HG02973 (cell line): ENCODE results near the gene SYNPO2L.
"Not testable (repeated sequence)": the region's sequence is repeated elsewhere in the genome, so short reads cannot be mapped to it uniquely, and the experiment has no call there.

ENCODE experiments used
- ATAC-seq: cut with Tn5 transposase; IDR thresholded peaks from one replicate; pipeline ENCODE4 v1.9.1; 2021; ENCODE audit warnings: moderate library complexity; ENCODE audit not compliant: unreplicated experiment

Gene SYNPO2L, protein sequence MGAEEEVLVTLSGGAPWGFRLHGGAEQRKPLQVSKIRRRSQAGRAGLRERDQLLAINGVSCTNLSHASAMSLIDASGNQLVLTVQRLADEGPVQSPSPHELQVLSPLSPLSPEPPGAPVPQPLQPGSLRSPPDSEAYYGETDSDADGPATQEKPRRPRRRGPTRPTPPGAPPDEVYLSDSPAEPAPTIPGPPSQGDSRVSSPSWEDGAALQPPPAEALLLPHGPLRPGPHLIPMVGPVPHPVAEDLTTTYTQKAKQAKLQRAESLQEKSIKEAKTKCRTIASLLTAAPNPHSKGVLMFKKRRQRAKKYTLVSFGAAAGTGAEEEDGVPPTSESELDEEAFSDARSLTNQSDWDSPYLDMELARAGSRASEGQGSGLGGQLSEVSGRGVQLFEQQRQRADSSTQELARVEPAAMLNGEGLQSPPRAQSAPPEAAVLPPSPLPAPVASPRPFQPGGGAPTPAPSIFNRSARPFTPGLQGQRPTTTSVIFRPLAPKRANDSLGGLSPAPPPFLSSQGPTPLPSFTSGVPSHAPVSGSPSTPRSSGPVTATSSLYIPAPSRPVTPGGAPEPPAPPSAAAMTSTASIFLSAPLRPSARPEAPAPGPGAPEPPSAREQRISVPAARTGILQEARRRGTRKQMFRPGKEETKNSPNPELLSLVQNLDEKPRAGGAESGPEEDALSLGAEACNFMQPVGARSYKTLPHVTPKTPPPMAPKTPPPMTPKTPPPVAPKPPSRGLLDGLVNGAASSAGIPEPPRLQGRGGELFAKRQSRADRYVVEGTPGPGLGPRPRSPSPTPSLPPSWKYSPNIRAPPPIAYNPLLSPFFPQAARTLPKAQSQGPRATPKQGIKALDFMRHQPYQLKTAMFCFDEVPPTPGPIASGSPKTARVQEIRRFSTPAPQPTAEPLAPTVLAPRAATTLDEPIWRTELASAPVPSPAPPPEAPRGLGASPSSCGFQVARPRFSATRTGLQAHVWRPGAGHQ

DNA sequence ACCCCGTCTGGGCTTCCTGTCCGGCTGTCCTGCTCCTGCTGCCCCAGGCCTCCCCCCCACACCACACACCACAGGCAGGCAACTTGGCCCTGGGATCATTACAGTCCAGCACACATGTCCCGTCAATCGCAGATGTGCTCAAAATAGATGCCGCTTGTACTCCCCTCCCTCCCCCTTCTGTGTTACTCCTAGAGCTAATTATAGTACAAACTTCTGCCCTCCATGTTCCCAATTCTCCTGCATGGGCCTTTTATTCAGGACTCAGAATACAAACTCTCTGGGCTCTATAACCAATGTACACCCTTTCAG lies at the start of gene SYNPO2L:
TSS of gene SYNPO2L (minus strand) at position 40 of the 309 bp plus-strand sequence. CDS start 107 bp downstream, outside the sequence.
- no peak for ATAC-seq

DNA sequence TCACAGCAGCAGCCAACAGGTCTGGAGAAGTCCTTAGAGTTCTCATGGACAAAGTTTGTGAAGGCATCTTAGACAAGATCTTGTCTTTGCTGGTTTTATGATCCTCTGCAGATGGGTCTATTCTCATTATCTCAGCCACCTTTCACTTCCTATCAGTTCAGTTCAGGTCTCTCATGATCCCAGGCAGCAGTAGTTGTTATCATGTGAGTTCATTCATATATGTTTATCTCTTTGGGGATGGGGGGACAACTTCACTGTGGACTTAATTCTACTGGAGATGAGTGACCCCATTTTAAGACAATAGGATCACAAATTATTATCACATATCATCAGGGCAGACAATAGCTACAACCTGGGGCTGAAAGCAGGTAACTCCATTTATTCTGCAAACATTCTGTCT lies 48.1 kb upstream of the SYNPO2L start:
- ATAC-seq, result not testable (repeated sequence)

DNA sequence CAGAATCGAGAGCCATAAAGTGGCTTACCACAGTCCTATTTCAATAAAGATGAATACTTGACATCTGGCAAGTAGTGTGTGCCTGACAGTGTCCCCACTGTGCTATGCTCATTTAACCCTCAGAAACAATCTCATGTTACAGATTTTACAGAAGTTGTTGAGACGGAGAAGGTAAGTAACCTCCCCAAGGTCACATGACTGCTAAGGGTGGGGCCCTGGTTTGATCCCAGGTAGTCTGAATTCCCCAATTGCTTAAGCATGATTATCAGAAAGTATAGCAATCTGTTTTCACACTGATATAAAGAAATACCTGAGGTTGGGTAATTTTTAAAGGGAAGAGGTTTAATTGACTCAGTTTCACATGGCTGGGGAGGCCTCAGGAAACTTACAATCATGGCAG lies 43.0 kb upstream of the SYNPO2L start:
- not testable (repeated sequence) for ATAC-seq

DNA sequence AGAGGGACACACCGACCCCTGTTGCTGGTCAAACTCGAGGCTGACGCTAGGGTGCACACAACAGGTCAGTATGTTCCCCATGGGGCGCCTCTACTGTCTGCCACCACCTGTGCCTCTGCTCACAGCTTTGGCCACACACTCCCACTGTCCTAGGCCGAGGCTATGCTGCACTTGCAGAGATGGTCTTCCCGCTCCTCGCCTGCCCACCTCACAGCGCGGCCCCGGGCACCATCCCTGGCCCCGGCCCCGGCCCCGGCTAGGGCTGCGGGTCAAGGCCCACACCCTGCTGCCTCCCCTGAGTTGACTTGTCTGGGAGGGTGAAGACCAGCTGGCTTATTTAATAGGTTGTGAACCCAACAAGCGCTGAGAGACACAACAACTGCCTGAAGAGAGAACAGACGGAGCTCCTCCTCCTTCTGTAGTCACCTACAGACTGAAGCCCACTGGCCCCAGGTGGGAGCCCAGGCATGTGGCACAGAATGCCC lies 41.9 kb upstream of the SYNPO2L start, which contains the start of gene AGAP5:
TSS of gene AGAP5 (minus strand) at position 435 of the 485 bp plus-strand sequence. CDS start at position 81, 354 bp downstream.
- ATAC-seq, result not testable (repeated sequence)

DNA sequence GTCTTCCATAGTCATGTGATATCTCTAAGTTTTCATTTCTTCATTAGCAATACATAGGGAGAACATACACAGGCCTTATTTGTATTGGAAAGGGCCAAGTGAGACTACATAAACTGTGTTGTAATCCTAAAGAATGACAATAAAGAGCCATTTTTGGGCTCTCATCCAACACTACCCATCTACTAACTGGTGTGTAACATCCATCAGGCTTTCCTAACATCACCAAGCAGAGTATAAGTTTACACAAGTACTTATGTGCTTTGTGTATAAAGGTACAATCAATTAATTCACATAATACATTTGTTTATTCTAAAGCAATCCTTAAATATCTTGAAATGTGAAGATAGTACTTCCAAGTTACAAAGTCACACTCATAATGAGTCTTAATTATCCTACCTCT lies 39.5 kb upstream of the SYNPO2L start:
- ATAC-seq, result not testable (repeated sequence)

DNA sequence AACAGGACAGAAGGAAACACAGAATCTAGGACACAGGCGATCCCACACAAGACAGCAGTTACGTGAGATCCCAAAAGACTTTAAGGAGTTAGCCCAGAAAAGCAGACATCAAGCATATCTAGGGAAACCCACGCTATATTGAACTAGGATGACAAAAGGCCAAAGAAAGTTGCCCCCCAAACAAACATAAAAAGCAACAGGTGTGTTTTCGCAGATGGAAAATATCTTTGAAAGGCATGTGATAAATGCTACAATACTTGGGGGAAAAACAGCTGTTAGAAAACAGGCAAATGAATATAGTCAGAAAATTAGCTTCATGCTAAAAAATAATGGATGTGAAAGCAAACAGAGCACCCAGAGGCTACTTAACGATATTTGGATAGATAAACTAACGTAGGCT lies 34.9 kb upstream of the SYNPO2L start:
- not testable (repeated sequence) for ATAC-seq

DNA sequence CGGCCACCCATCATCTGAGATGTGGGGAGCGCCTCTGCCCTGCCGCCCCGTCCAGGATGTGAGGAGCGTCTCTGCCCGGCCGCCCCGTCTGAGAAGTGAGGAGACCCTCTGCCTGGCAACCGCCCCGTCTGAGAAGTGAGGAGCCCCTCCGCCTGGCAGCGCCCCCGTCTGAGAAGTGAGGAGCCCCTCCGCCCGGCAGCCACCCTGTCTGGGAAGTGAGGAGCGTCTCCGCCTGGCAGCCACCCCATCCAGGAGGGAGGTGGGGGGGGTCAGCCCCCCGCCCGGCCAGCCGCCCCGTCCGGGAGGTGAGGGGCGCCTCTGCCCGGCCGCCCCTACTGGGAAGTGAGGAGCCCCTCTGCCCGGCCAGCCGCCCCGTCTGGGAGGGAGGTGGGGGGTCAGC lies 33.8 kb upstream of the SYNPO2L start:
- ATAC-seq, result not testable (repeated sequence)

DNA sequence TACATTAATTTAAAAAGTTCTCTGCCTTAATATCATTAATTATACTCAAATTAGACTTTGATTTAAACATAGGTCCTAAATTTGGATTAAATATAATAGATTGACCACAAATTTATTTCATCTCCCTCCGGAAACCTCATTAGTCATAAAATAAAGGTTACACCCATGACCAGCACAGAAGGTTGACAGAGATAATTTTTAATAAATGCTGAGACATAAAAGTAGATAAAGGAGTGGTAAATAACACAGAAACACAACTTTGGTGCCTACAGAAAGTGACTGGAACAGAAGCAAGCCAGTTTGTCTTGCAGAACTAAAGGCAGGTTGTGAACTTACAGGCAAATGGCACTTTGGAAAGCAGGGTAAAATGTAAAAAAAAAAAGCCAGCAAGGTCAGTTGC lies 31.8 kb upstream of the SYNPO2L start:
- not testable (repeated sequence) for ATAC-seq

DNA sequence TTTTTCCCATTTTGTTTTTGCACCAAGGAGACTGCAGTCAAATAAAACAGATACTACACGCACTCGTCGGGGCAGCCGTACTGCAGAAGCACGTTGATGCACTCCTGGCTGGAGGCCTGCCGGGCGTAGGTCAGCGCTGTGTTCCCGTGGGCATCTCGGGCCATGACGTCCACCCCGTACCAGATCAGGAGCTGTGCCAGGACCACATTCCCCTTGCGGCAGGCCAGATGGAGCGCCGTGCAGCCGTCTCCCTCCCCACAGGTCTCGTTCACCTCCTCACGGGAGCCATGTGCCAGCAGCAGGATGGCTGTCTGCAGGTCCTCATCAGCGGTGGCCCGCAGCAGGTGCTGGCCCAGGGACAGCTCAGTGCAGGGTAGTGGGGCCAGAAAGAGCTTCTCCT lies 18.7 kb upstream of the SYNPO2L start:
- ATAC-seq, result not testable (repeated sequence)

DNA sequence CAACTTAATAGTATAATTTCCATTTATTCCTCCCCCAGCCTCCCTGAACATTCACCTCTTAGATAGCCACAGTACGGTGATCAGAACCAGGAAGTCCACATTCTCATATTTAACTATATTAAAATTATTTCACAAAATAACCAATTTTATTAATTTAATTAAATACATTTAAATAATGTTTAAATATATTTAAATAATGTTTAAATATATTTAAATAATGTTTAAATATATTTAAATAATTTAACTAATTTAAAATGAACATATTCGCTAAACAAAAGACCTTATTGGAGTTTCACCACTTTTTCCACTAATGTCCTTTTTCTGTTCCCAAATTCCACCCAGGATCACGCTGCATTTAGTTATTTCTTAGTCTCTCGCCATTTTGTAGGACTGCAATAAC lies 12.5 kb upstream of the SYNPO2L start:
- ATAC-seq, result not testable (repeated sequence)

DNA sequence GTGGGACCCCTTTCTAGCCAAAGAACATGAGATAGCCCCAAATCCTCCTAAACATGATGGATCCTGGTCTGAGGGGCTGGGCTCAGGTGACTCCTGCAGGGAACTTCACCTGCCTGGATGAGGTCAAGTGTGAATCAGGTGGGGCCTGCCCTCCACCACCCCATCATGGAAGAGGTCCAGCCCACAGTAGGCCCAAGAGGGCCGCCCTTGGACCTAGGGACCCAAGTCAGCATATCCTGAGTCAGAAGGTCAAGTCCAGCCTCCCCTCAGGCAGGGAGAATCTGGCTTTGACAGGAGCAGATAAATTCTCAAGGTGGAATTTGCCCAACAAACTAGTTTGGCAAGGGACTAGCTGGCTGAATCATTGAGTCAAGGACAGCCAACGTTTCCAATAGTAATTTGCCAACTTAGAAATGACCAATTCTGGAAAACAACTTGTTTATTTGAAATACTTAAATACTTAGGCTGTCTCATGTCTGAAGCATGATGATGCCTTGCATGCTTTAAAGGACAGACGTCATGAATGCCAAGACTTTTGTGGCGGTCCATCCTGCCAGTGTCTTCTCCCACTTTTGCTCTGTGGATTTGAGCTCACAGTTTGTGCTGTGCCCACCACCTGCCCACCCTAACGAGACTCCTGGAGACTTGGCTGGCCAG lies 10.5 kb upstream of the SYNPO2L start:
- ATAC-seq, result not testable (repeated sequence)

DNA sequence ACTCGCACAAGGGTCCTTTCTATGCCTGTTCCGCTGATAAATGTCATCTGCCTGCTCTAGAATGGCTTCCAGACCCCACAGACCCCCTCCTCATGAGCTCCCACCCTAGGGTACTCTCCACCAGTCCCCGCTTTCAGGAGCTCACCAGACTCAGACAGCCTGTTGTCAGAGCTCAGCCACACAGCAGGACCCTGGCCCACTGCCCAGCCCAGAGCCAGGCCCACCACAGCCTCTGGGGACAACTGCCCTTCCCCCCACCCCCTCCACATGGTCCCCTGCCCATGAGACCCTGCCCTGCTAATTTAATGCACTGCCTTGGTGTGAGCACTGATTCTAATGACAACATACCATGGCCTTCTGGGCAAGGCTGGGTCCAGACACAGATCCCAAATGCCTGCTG lies 9.8 kb upstream of the SYNPO2L start:
- not testable (repeated sequence) for ATAC-seq

DNA sequence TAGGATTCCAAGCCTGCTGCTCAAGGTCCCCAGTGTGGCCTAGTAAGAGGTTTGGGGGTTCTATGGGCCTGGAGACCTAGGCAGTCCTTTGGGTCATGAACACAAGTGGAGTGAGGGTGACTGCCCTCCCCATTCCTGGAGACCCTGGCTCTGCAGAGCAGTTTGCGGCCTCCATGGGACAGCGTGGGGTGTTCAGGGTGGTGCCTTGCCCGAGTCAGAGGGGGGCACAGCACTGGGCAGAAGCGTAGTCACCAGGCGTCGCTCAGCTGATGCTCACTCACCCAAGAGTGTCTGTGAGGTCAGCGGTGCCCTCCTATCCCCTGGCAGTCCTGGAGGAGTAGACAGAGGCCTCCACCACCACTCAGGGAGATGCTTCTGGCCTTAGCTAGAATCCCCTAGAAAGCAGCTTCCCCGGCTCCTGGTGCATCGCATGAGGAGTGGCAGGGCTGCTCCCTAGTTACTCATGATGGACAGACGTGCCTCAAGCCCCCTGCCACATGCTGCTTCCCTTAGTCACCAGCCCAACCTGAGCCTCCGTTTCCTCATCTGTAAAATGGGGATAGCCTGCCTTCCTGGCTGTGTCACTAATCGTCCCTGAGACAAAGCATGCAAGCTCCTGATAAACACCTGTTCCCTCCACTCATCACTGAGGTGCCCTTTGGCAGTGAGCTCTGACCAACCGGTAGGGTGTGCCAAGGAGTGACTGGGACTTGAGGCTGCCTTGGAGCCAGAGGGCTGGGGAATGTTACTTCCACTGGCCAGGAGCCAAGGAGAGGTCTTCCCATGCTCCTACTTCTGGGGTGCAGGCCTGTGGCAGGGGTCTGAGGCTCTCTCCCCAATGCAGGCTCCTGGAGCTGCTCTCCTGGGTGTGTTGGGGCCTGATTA lies 8.6 kb upstream of the SYNPO2L start:
- ATAC-seq, result not testable (repeated sequence)

DNA sequence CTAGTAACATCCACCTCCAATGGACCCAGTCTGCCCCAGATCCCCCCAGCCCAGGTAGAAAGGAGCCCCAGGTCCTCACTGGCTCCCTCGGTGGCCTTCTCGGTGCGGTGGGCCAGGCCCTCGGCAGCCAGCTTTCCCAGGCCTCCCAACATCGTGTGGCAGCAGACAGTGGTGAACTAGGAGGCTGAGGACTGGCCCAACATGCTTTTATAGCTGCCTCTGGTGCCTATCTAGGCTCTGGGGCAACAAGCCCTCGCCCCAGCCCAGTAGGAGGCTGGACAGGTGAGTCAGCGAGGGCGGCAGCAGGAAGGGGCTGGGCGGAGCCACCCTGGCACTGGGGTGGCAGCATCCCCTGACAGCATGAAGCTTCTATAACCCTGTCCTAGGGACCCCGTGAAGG lies 7.8 kb upstream of the SYNPO2L start:
- ATAC-seq, result not testable (repeated sequence)

DNA sequence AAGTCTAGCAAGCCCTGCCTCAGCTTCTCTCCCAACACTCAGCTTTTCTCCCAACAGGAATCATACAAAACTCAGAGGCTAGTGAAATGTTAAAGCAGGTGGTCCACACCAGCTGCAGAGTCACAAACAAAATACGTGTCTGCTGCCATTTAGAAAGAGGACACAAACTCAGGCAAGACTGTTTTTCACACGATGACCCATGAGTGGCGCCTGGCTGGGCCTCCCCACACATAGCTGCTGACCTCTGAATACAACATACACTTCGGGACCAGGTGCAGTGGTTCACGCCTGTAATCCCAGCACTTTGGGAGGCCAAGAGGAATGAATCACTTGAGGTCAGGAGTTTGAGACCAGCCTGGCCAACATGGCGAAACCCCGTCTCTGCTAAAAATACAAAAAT lies 6.9 kb upstream of the SYNPO2L start:
- ATAC-seq, result not testable (repeated sequence)

DNA sequence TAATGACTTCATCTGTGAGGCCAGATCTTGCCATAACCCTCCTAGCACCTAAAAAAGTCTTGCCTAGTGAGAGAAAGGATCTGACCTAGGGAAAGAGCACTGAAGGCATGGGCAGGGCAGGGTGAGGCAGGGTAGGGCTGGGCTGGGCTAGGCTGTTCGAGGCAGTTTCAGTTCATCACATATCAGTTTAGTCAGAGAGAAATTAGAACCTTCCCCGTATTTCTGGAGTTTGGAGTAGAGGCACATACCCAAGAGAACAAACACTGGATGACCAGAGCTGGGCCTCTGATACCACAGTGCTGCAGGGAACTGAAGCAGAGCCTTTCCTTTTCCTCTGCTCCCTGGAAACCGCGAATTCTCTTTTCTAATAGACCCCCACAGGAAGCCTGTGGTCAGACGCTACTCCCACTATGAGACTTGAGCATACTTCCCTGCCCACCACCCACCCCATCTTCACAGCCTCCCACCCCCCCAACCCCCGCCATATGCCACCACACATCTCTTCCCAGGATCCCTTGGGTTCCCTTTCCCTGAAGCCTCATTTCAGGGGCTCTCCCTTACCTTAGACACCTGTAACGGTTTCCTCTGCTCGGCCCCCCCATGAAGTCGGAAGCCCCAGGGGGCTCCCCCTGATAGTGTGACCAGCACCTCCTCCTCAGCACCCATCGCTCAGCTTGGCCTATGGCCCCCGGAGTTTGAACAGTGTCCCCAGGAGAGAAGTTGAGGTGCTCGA lies 406 bp downstream of the SYNPO2L start:
- ATAC-seq, result no peak

DNA sequence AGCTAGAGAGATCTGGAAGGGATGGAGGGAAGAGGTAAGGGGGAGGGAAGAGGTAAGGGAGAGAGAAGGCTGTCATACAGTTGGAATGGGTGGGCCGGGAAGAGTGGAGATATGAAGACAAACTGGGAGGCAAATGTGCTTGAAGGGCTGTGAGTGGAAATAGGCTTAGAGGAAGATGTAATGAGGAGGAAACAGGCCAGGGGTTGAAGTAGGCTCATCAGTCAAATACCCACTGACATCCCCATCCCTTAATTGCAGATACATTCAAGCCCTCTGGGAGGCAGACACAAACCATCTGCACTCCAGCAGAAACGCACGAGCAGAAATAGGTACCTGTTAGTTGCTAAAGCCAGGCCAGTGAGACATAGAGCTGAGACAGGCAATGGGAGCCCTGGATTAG lies 2.1 kb downstream of the SYNPO2L start:
- ATAC-seq, result no peak

DNA sequence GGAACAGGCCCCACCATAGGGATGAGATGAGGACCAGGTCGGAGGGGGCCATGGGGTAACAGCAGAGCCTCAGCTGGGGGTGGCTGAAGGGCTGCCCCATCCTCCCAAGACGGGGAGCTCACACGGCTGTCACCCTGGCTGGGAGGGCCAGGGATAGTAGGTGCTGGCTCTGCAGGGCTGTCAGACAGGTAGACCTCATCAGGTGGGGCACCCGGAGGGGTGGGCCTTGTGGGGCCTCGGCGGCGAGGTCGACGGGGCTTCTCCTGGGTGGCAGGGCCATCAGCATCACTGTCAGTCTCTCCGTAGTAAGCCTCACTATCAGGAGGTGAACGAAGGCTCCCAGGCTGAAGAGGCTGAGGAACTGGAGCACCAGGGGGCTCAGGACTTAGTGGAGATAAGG lies 2.6 kb downstream of the SYNPO2L start:
- no peak for ATAC-seq
